ENCODE measurements around the gene WDR77. TPM values are rescaled to one million over a fixed set of nuclear protein-coding genes. Genes with fewer than 3 reads are reported as not detected.

WDR77 gene
- total RNA-seq, 1 experiment from 2014 or later, result 62.6 TPM

GRCh38 chr1:111439461-111440351 is 9.3 kb downstream of the WDR77 start:
- DNase-seq (ENCODE audit: low spot score), result no peak

DNA sequence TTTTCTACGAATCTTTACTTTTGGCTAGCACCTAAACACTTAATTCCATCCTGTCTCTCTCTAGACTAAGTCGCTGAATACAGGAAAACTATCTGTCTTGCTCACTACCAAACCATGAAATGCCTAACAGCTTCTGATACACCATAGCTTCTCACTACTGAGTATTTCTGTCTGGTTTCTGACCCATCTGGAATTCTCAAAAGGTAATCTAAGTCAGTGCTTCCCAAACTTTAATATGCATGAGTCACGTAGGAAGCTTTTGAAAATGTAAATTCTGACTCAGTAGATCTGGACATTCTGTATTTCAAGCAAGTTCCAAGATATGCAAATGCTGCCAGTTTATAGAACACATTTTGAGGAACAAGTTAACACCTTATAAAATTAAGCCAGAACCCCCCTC is 12.3 kb downstream of the WDR77 start:
- no peak for DNase-seq (ENCODE audit: low spot score)

DNA sequence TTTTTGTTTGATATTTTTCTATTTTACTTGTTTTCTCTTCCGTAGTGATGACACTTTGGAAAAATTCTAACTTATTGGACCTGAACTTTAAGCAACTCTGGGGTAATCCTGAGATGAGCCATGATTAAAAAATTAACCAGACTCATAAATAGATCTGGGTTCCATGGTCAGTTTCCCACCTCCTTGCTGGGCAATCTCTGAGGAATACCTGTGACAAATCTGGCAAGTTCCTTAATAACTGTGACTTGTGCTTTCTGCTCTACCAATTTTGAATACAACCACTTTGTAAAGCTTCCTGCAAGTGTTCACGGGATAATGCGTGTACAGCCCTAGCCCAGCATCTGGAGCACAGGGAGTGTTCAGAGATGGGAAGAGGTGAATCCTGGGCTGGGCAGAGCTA is 24.8 kb downstream of the WDR77 start:
- DNase-seq (ENCODE audit: low spot score), result no peak

- peak; percentile 70 for DNase-seq (ENCODE audit: low spot score)
Measured at GRCh38 chr1:111422546-111423391, 26.3 kb downstream of the WDR77 start.

DNA sequence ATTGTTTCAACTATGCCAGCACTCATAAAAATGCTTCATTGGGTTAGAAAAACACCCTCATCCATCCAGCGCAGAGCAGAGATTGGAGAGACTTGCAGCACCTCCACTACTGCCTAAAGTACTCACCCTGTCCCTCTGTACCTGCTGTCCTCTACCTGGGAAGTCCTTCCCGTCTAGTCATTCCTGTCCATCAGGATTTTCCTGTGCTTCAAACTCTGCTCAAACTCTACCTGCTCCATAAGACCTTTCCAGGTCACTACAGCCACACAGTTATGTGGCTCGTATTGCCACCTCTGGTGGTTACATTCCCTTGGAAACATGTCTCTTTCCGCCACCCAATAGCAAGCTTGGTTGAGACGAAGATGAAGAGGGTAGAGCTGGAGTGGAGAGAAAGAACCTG is 28.7 kb downstream of the WDR77 start:
- no peak for DNase-seq (ENCODE audit: low spot score)

GRCh38 chr1:111419037-111419436 is 30.0 kb downstream of the WDR77 start:
- no peak for DNase-seq (ENCODE audit: low spot score)

DNA sequence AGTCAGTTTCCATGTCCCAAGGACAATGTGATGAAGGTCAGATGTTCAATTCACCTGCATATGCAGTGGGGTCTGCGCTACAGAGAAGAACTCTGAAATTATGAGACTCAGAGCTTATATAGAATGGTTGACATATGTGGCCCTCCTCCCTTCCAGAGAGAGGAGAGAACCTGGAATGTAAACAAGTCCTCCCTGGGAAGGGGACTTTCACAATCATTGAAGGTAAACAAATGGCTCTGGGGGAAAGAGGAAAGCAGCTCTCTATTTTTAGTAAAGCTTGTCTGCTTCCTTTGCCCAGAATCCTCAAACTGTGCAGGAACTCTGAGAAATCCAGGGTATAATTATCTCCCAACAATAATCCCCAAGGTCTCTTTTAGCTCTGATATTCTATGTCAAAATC is 31.3 kb downstream of the WDR77 start:
- peak; percentile 75 for DNase-seq (ENCODE audit: low spot score)

DNA sequence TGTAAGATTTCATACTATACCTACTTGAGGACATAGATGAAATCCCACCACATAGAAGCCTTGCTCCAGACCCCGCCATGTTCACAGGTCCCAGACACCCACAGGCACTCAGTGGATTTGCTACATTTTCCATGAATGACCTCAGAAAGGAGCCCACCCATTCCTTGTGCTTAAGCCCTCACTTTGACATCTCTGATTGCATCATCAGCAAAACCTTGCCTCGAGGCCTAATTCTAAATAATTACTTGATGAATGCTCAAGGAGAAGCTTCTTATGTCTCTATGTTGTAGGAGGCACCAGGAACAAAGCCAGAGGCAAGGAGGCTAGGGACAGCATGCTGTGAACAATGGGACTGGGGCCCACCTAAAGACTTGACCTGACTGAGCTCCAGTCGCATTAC is 33.6 kb downstream of the WDR77 start:
- no peak for DNase-seq (ENCODE audit: low spot score)

DNA sequence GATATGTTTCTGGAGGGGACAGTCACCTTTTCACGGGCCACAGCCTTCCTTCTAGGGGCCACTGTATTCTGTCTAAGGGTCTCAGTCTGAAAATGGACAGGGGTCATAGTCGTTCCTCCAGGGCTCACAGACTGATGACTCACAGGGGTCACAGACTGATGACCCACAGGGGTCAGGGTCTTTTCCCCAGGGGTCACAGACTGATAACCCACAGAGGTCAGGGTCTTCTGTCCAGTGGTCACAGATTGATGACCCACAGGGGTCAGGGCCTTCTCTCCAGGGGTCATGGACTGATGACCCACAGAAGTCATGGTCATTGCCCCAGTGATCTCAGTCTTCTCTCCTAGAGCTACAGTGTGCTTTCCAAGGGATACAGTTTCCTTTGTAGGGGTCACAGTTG is 34.3 kb downstream of the WDR77 start:
- DNase-seq (ENCODE audit: low spot score), result no peak

- DNase-seq (ENCODE audit: low spot score), result no peak
Measured at GRCh38 chr1:111412839-111413238, 36.2 kb downstream of the WDR77 start.

DNA sequence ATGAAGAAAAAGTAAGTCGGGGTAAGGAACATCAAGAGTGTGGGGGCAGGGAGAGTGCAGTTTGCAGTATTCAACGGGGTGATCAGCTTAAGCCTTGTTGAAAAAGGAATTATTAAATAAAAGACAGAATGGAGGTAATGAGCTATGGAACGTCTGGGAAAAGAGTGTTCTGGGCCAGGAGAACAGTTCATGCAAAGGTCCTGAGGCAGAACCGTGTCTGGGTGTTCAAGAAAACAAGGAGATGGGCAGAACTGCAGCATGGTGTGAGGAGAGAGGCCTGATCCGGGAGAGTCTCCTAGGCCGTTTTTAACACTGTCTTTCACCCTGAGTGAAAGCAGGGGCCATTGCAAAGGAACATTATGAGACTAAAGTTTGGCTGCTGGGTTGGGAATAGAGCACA is 41.8 kb downstream of the WDR77 start:
- DNase-seq (ENCODE audit: low spot score), result no peak

DNA sequence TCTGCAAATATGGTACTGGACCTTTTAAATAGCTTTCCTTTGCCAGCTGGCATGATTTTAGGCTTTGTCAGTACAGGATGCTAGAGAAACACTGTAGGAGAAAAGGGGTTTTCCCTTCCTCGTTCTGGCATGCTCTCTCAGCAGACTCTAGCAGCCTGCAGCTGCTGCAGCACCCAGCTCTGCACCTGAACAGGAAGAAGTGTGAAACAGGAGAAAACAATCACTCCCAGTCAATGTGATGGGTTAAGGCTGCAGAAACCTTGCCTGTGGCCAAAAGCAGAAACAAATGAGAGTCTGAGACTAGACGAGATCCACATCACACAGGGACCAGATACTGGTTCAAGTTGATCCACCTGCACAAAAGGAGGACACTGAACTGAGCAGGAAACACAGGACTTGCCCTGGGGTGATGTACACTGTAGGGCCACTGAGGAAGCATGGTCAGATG is 42.7 kb downstream of the WDR77 start:
- no peak for DNase-seq (ENCODE audit: low spot score)

- no peak for DNase-seq (ENCODE audit: low spot score)
Measured at GRCh38 chr1:111404588-111404987, 44.5 kb downstream of the WDR77 start.

DNA sequence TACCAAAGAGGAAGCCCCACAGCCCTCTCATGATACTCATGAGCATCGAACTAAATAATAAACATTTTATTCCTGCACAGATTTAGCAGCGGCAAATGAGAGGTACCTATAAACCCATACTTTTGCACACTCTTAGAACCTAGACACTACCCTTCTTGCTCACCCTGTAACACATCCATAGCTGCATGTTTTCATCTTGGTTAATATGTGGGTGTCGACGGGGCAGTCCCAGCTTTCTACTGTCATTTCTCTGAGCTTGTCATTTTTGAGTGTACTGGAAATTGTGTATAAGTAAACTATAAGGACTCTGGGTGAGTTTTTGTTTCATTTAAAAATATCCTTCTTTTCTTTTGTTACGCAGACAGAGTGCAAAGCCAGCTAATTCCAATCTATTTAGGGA is 47.0 kb downstream of the WDR77 start:
- DNase-seq (ENCODE audit: low spot score), result no peak

GRCh38 chr1:111399792-111400610 is 49.1 kb downstream of the WDR77 start:
- DNase-seq (ENCODE audit: low spot score), result no peak

DNA sequence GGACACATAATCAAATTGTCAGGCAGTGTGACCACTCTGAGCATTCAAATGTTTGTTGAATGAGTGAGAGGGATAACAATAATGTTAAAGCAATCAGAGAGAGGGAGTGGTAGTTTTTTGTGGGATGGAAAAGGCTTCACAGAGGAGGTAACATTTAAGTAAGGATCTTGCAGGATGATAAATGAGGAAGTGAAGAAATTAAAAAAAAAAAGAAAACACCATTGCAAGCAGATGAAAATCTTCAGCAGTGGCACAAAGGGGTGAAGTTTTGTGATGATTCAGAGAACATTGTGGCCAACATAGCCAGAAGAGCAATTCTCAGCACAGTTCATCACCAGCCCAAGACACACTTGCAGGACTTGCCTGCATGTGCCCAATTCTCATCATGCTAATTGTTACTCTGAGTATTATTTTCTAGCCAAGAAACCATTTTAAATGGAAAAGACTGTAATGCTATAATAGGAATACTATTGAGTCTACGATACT is 56.6 kb downstream of the WDR77 start:
- no peak for DNase-seq (ENCODE audit: low spot score)

- DNase-seq (ENCODE audit: low spot score), result no peak
Measured at GRCh38 chr1:111392042-111392441, 57.0 kb downstream of the WDR77 start.
